ENCODE measurements around the gene HELLS. TPM values are rescaled to one million over a fixed set of nuclear protein-coding genes. Genes with fewer than 3 reads are reported as not detected.

HELLS gene
- total and polyA plus RNA-seq, 9 donors, result 1.8 to 14.4 (median 9.7) TPM

GRCh38 chr10:94639902-94640301, 94.3 kb downstream of the HELLS start:
- intact Hi-C loops (cut with DNase I), result no loop called here
- Histone ChIP-seq H3K27me3 (no peaks in the 10 kb centered on the region), H3K27ac (no peak overlapping the region), H3K9me3 (no peaks in the 10 kb centered on the region), H3K36me3 (no peaks in the 10 kb centered on the region), H3K4me3 (no peak overlapping the region), H3K4me1 (ENCODE audit: insufficient read depth) (no peaks in the 10 kb centered on the region)
- 88 to 90% (median 89%) methylated on average over 6 to 8 of the region's 8 CpGs for WGBS, 3 donors
- DNase-seq, result no peak
- TF ChIP-seq CTCF (IDR thresholded peaks at IDR 0.05) (no peak), EP300 (IDR thresholded peaks at IDR 0.05) (no peak), POLR2A (IDR thresholded peaks at IDR 0.05) (no peak)

- no peak for DNase-seq
- H3K27me3 ChIP-seq, result no peaks in the 10 kb centered on the region
- no peak overlapping the region for H3K27ac ChIP-seq
- 69 to 74% (median 72%) methylated on average over 3 of the region's 3 CpGs for WGBS, 3 donors
- no peaks in the 10 kb centered on the region for H3K9me3 ChIP-seq
- no peak for TF ChIP-seq POLR2A (IDR thresholded peaks at IDR 0.05)
- H3K4me1 ChIP-seq (ENCODE audit: insufficient read depth), result no peaks in the 10 kb centered on the region
- no peaks in the 10 kb centered on the region for H3K36me3 ChIP-seq
- intact Hi-C loops (cut with DNase I), result no loop called here
- H3K4me3 ChIP-seq, result no peak overlapping the region
Observed at GRCh38 chr10:94640562-94640961, 95.0 kb downstream of the HELLS start.

DNA sequence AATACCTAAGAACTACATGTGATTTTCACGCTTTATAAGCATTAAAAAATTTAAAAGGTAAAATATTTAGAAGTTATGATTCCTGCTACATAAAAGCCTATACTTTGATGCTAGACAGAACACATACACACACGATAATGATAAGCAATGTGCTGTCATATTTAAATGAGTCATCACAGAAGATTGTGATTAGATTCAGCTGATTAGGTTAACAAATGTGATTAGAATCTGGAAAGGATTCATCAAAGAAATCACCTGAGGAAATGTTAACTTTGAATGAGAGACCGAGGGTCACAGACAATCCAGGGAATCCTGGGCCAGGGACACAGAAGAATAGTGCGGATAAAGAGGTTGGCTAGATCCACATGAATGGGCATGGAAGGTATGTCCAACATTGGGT, 95.9 kb downstream of the HELLS start:
- intact Hi-C loops (cut with DNase I), result no loop called here
- H3K4me3 ChIP-seq, result no peak overlapping the region
- H3K27ac ChIP-seq, result no peak overlapping the region
- H3K9me3 ChIP-seq, result no peaks in the 10 kb centered on the region
- WGBS, 3 donors, result 82 to 90% (median 86%) methylated on average over 4 of the region's 4 CpGs
- no peaks in the 10 kb centered on the region for H3K36me3 ChIP-seq
- no peaks in the 10 kb centered on the region for H3K27me3 ChIP-seq
- no peaks in the 10 kb centered on the region for H3K4me1 ChIP-seq (ENCODE audit: insufficient read depth)
- no peak for DNase-seq
- no peak for TF ChIP-seq CTCF (IDR thresholded peaks at IDR 0.05)
- TF ChIP-seq EP300 (IDR thresholded peaks at IDR 0.05), result no peak
- no peak for TF ChIP-seq POLR2A (IDR thresholded peaks at IDR 0.05)

DNA sequence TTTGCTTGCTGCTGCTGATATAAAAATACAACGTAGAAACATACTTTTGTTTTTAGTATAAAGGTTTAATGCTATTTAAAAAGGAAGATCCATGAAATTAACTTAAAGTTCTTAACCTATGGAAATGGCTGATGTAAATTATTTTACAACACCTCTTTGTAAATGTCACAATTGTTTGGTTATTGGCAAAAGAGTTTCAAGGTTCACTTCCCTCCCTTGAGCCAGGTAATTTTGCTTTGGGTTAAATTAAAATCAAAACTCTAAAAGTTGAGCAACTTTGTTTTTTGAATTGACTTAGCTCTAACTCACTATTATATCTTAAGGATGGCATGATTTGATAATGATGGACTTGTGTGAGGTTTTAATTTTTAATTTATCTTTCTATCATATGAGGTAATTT, 98.8 kb downstream of the HELLS start:
- no peak for TF ChIP-seq POLR2A (IDR thresholded peaks at IDR 0.05)
- no peak for TF ChIP-seq CTCF (IDR thresholded peaks at IDR 0.05)
- TF ChIP-seq EP300 (IDR thresholded peaks at IDR 0.05), result no peak
- Histone ChIP-seq H3K4me1 (ENCODE audit: insufficient read depth) (no peaks in the 10 kb centered on the region), H3K4me3 (no peak overlapping the region), H3K9me3 (no peaks in the 10 kb centered on the region), H3K27me3 (no peaks in the 10 kb centered on the region), H3K27ac (no peak overlapping the region), H3K36me3 (no peaks in the 10 kb centered on the region)
- 19 to 51% (median 22%) methylated on average over 1 of the region's 1 CpG for whole genome bisulfite sequencing, 3 donors
- intact Hi-C loops (cut with DNase I), result no loop called here
- no peak for DNase-seq

GRCh38 chr10:94645285-94645684, 99.7 kb downstream of the HELLS start:
- no peaks in the 10 kb centered on the region for H3K36me3 ChIP-seq
- no peak for DNase-seq
- TF ChIP-seq POLR2A (IDR thresholded peaks at IDR 0.05), result no peak
- H3K27ac ChIP-seq, result no peak overlapping the region
- intact Hi-C loops (cut with DNase I), result no loop called here
- no peaks in the 10 kb centered on the region for H3K27me3 ChIP-seq
- H3K9me3 ChIP-seq, result no peaks in the 10 kb centered on the region
- H3K4me3 ChIP-seq, result no peak overlapping the region
- H3K4me1 ChIP-seq (ENCODE audit: insufficient read depth), result no peaks in the 10 kb centered on the region
- 37 to 54% (median 41%) methylated on average over 2 of the region's 2 CpGs for WGBS, 3 donors

Other genes with a start within 250 kb of the HELLS start
- 10 to 100 TPM; 12.8 to 29.2 (median 17.3) TPM for gene NOC3L, start 182.8 kb upstream of the HELLS start, total RNA-seq
- 10 to 100 TPM in 1 of 2 donors, 1 to 10 TPM in 1; 4.3 to 12.0 TPM for gene NOC3L, start 182.8 kb upstream of the HELLS start, polyA plus RNA-seq
- gene TBC1D12, start 143.2 kb upstream of the HELLS start, total RNA-seq, result 10 to 100 TPM in 5 of 7 donors, 1 to 10 TPM in 2; 8.7 to 20.4 (median 10.9) TPM
- 1 to 10 TPM; 5.6 to 7.7 TPM for gene TBC1D12, start 143.2 kb upstream of the HELLS start, polyA plus RNA-seq
- gene CYP2C18, start 137.9 kb downstream of the HELLS start, total RNA-seq, result under 1 TPM in 2 of 7 donors, not detected in 5; 0.08 to 0.24 TPM
- gene CYP2C18, start 137.9 kb downstream of the HELLS start, polyA plus RNA-seq, result not detected
- under 1 TPM in 1 of 7 donors, not detected in 6; 0.15 TPM for gene CYP2C19, start 216.9 kb downstream of the HELLS start, total RNA-seq
- gene CYP2C19, start 216.9 kb downstream of the HELLS start, polyA plus RNA-seq, result not detected

All from ovary (tissue), 9 donors.